Measurements from ENCODE around the gene ZNF148. TPM values are rescaled to one million over a fixed set of nuclear protein-coding genes. Genes with fewer than 3 reads are reported as not detected.

ZNF148 gene
- polyA plus RNA-seq, 2 of the 4 experiments (the other 2 are of a cell fraction) = 9.9 to 26.5 TPM

DNA sequence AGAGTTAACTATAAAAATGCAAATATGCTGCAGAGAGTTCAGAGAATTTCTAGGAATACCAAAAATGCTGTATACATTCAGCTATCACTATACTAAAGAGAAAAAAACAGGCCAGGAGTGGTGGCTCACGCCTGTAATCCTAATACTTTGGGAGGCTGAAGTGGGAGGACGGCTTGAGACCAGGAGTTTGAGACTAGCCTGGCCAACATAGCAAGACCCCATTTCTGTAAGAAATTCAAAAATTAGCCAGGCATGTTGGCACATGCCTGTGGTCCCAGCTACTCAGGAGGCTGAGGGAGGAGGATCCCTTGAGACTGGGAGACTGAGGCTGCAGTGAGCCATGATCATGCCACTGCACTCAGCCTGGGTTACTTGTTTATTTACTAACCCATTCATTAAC lies 87.9 kb downstream of the ZNF148 start:
- no peak overlapping the region for H3K4me3 ChIP-seq
- FAIRE-seq (no peak), DNase-seq (ENCODE audit: low read depth in 1 of 2, low spot score in 1 of 2) (no peak), ATAC-seq (no peak)
- WGBS (ENCODE audit: missing lambda C conversion rate) = 87% methylated on average over 2 of the region's 2 CpGs
- no peak overlapping the region for H3K4me2 ChIP-seq
- ChIA-PET CTCF (interaction anchor here (1.2 kb wide), 1 partner anchor 15 kb away, joined by 3 read pairs; no protein-coding TSS in a partner anchor), POLR2A (no interaction called here)
- H3K4me1 ChIP-seq = no peaks in the 10 kb centered on the region
- H3K9me3 ChIP-seq = no peaks in the 10 kb centered on the region
- TF ChIP-seq CHD2 (IDR thresholded peaks at IDR 0.05; ENCODE audit: low read length, partially characterized antibody) (no peak), EP300 (IDR thresholded peaks at IDR 0.05) (no peak)
- TF ChIP-seq, protein P1, sequence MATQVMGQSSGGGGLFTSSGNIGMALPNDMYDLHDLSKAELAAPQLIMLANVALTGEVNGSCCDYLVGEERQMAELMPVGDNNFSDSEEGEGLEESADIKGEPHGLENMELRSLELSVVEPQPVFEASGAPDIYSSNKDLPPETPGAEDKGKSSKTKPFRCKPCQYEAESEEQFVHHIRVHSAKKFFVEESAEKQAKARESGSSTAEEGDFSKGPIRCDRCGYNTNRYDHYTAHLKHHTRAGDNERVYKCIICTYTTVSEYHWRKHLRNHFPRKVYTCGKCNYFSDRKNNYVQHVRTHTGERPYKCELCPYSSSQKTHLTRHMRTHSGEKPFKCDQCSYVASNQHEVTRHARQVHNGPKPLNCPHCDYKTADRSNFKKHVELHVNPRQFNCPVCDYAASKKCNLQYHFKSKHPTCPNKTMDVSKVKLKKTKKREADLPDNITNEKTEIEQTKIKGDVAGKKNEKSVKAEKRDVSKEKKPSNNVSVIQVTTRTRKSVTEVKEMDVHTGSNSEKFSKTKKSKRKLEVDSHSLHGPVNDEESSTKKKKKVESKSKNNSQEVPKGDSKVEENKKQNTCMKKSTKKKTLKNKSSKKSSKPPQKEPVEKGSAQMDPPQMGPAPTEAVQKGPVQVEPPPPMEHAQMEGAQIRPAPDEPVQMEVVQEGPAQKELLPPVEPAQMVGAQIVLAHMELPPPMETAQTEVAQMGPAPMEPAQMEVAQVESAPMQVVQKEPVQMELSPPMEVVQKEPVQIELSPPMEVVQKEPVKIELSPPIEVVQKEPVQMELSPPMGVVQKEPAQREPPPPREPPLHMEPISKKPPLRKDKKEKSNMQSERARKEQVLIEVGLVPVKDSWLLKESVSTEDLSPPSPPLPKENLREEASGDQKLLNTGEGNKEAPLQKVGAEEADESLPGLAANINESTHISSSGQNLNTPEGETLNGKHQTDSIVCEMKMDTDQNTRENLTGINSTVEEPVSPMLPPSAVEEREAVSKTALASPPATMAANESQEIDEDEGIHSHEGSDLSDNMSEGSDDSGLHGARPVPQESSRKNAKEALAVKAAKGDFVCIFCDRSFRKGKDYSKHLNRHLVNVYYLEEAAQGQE (IDR thresholded peaks at IDR 0.05) = no peak
- TF ChIP-seq, protein P2, sequence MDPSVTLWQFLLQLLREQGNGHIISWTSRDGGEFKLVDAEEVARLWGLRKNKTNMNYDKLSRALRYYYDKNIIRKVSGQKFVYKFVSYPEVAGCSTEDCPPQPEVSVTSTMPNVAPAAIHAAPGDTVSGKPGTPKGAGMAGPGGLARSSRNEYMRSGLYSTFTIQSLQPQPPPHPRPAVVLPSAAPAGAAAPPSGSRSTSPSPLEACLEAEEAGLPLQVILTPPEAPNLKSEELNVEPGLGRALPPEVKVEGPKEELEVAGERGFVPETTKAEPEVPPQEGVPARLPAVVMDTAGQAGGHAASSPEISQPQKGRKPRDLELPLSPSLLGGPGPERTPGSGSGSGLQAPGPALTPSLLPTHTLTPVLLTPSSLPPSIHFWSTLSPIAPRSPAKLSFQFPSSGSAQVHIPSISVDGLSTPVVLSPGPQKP (IDR thresholded peaks at IDR 0.05; ENCODE audit: low read depth, low read length) = no peak
- H3K27ac ChIP-seq = no peak overlapping the region

DNA sequence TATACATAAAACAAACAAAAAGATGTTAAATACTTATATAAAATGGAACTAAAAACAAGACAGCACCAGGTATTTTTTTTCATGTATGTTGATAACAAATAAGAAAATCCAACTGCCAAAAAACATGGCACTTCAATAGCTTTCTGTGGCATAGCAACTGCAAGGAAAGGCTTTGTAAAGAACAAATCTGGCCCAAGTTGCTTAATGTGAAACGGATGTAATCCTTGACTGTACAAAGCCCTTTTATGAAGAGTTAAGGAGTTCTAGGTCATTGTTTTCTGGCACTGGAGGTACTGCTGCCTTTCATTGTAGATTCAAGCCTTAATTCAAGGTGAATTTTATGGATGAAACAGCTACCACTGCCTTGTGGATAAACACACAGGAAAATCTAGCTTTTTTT lies 93.7 kb downstream of the ZNF148 start:
- 83% methylated on average over 1 of the region's 1 CpG for WGBS (ENCODE audit: missing lambda C conversion rate)
- Histone ChIP-seq H3K4me3 (no peak overlapping the region), H3K9me3 (no peaks in the 10 kb centered on the region), H3K27ac (no peak overlapping the region), H3K4me1 (no peaks in the 10 kb centered on the region), H3K4me2 (no peak overlapping the region)
- DNase-seq (ENCODE audit: low read depth in 1 of 2, low spot score in 1 of 2) (no peak), ATAC-seq (no peak), FAIRE-seq (no peak)
- TF ChIP-seq TFCP2L1 (CRISPR knock-in tag; IDR thresholded peaks at IDR 0.05) = no peak
- TF ChIP-seq PHF8 (IDR thresholded peaks at IDR 0.05; ENCODE audit: borderline replicate concordance, low read depth) = no peak
- no peak for TF ChIP-seq HOXB13 (CRISPR knock-in tag; IDR thresholded peaks at IDR 0.05; ENCODE audit: low read depth)
- TF ChIP-seq, protein P3, sequence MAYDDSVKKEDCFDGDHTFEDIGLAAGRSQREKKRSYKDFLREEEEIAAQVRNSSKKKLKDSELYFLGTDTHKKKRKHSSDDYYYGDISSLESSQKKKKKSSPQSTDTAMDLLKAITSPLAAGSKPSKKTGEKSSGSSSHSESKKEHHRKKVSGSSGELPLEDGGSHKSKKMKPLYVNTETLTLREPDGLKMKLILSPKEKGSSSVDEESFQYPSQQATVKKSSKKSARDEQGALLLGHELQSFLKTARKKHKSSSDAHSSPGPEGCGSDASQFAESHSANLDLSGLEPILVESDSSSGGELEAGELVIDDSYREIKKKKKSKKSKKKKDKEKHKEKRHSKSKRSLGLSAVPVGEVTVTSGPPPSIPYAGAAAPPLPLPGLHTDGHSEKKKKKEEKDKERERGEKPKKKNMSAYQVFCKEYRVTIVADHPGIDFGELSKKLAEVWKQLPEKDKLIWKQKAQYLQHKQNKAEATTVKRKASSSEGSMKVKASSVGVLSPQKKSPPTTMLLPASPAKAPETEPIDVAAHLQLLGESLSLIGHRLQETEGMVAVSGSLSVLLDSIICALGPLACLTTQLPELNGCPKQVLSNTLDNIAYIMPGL (CRISPR knock-in tag; IDR thresholded peaks at IDR 0.05; ENCODE audit: borderline replicate concordance) = no peak
- TF ChIP-seq FOSL2 (IDR thresholded peaks at IDR 0.05) = no peak
- TF ChIP-seq FOSL2 (CRISPR knock-in tag; IDR thresholded peaks at IDR 0.05) = no peak
- TF ChIP-seq, protein P2 (IDR thresholded peaks at IDR 0.05; ENCODE audit: low read depth, low read length) = no peak
- TF ChIP-seq, protein P4, sequence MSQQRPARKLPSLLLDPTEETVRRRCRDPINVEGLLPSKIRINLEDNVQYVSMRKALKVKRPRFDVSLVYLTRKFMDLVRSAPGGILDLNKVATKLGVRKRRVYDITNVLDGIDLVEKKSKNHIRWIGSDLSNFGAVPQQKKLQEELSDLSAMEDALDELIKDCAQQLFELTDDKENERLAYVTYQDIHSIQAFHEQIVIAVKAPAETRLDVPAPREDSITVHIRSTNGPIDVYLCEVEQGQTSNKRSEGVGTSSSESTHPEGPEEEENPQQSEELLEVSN (IDR thresholded peaks at IDR 0.05; ENCODE audit: borderline replicate concordance, low read depth) = no peak
- TF ChIP-seq SMC3 (IDR thresholded peaks at IDR 0.05) = no peak
- CTCF ChIA-PET = no interaction called here
- POLR2A ChIA-PET = no interaction called here

DNA sequence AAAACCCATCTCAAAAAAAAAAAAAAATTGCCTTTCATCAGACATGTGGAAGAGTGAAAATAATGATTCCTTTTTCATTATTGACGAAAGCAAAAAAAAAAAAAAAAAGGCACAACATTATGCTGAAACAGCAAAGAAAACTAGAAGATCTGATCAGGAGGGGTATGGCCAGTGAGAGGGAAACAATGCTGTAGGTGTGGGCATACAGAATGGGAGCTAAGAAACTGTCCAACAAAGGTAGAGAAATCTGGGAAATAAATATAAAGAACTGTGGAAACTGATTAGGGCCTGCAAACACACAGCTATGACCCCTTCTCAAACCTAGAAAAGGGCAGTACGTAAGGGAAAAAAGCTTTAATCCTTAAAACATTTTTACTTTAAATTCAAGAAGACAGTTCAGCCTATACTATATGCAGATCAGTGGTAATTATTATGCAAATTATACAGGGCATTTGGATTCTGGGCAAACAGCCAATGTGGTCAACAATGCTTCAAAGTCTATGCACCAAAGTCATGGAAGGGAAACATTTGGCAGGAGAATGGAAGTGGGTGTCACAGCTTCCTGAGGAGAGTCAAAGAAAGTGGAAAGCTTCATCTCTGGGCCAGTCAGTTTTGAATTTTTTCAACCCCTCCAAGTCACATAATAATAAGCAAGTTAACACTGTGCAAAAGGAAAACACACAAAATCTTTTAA lies 94.3 kb downstream of the ZNF148 start:
- POLR2A ChIA-PET = no interaction called here
- no peak for FAIRE-seq
- Histone ChIP-seq H3K4me2 (no peak overlapping the region), H3K9me3 (no peaks in the 10 kb centered on the region), H3K27ac (no peak overlapping the region), H3K4me1 (no peaks in the 10 kb centered on the region), H3K4me3 (no peak overlapping the region)
- DNase-seq (ENCODE audit: low read depth in 1 of 2, low spot score in 1 of 2) = no peak
- 94% methylated on average over 2 of the region's 2 CpGs for WGBS (ENCODE audit: missing lambda C conversion rate)
- no peak for ATAC-seq
- CTCF ChIA-PET = no interaction called here
- TF ChIP-seq, protein P5, sequence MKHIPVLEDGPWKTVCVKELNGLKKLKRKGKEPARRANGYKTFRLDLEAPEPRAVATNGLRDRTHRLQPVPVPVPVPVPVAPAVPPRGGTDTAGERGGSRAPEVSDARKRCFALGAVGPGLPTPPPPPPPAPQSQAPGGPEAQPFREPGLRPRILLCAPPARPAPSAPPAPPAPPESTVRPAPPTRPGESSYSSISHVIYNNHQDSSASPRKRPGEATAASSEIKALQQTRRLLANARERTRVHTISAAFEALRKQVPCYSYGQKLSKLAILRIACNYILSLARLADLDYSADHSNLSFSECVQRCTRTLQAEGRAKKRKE (CRISPR knock-in tag; IDR thresholded peaks at IDR 0.05; ENCODE audit: low read depth) = no peak
- TF ChIP-seq, protein P6, sequence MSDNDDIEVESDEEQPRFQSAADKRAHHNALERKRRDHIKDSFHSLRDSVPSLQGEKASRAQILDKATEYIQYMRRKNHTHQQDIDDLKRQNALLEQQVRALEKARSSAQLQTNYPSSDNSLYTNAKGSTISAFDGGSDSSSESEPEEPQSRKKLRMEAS (IDR thresholded peaks at IDR 0.05) = no peak
- no peak for TF ChIP-seq GATA3 (IDR thresholded peaks at IDR 0.05; ENCODE audit: borderline replicate concordance)
- no peak for TF ChIP-seq MYC (IDR thresholded peaks at IDR 0.05; ENCODE audit: borderline replicate concordance, low read length)
- no peak for TF ChIP-seq RNF2 (IDR thresholded peaks at IDR 0.05; ENCODE audit: borderline replicate concordance, low read depth)
- no peak for TF ChIP-seq EP300 (IDR thresholded peaks at IDR 0.05)
- no peak for TF ChIP-seq FOSB (CRISPR knock-in tag; IDR thresholded peaks at IDR 0.05)
- TF ChIP-seq PHF8 (IDR thresholded peaks at IDR 0.05; ENCODE audit: borderline replicate concordance, low read depth) = no peak
- TF ChIP-seq, protein P3 (CRISPR knock-in tag; IDR thresholded peaks at IDR 0.05; ENCODE audit: borderline replicate concordance) = no peak
